ENCODE data around the gene CORO2B.
A peak's percentile ranks its signal among the peaks of the same experiment; 100 is the strongest.

CORO2B gene

GRCh38 chr15:68709876-68710275 is 131.1 kb downstream of the CORO2B start:
- DNase-seq: no peak

DNA sequence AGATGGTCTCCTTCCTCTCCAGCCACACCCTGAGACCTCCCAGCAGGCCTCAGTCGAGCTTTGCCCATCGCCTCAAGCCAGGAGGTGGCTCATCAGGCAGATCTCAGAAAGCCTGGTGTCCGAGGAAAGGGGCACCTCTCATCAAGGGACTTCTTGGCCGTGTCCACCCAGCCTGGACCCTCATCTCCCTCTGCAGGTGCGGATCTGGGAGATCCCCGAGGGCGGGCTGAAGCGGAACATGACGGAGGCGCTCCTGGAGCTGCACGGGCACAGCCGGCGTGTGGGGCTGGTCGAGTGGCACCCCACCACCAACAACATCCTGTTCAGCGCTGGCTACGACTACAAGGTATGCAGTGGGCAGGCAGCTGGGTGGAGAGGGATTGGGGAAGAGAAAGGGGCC is 131.7 kb downstream of the CORO2B start:
- no peak for DNase-seq

DNA sequence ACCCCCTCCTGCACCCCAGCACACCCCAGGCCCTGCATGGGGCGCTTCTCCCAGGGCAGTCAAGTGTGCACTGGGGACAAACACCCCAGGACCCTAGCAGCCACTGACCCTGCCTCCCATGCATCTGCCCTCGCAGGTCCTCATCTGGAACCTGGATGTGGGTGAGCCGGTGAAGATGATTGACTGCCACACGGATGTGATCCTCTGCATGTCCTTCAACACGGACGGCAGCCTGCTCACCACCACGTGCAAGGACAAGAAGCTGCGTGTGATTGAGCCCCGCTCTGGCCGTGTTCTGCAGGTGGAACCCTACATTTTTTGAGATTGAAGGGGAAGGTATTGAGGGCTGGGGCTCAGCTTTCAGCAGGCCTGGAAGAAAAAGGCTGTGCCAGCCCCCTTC is 132.6 kb downstream of the CORO2B start:
- DNase-seq: no peak

DNA sequence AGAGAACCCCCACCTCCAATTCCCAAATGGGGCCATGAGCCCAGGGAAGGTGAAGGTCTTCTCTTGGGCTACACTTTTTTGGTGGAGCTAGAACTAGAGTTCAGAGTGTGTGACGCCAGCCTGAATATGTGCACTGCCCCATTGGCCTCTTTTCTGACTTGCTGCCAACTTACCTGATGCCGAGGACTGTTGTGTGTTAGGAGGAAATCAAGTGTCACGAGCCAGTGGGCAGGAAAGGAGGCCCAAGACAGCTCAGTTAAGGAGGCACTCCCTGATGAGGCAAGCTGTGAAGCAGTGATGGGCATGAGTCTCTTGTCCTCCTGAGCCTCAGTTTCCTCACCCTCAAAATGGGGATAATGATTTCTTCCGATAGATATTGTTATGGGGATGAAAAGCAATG is 134.1 kb downstream of the CORO2B start:
- no peak for DNase-seq

- no peak for DNase-seq
Measured at GRCh38 chr15:68713874-68714273, 135.1 kb downstream of the CORO2B start.

DNA sequence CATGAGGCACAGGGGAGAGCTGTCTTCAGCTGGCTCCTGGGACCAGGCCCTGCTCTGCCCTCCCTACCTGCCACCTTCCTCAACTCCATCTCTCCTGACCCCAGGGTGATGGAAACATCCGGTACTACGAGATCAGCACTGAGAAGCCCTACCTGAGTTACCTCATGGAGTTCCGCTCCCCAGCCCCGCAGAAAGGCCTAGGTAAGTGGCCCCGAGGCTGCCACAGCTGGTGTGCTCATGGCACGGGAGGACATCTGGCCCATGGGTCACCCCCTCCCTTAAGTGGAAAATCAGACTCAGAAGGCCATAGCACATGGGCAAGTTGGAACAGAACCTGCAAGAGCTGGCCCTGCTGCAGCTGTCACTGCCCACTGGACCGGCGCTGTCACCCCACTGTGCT is 136.3 kb downstream of the CORO2B start:
- no peak for DNase-seq

DNA sequence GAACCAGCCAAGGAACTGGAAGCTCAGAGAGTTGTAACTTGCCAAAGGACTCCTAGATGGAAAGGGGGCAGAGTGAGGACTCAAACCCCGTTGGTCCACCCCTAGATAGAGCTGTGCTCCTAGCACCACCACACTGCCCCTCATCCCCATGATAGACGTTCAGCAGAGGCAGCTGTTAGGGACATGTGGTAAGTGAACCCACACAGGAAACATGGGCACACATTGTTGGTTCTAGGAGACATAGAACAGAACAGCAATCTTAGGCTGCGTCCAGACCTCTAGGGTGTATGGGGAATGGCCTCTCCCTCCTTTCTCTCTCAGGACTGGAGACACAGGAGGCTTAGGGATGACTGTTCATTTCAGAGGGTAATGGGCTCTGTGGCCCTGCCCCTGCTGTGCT is 139.2 kb downstream of the CORO2B start:
- DNase-seq: no peak

GRCh38 chr15:68718468-68718867 is 139.7 kb downstream of the CORO2B start:
- DNase-seq: no peak

GRCh38 chr15:68719051-68719450 is 140.3 kb downstream of the CORO2B start:
- no peak for DNase-seq

DNA sequence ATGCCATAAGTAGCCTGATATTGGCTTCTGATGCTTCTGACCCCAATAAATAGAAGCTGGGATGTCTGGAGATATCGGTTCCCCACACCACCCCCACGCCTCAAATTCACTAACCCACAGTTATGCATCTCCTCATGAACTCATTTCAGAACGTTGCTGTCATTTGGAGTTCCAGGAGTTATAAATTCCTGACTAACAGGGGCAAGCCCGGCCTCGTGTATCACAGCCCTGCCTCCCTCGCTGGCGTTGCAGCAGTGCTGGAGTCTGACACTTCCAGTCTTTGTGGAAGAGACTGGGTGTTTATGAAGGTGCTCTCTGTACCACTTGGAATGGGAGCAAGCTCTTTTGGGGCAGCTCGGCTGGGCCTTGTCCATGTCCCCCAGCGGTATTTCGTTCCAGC is 140.9 kb downstream of the CORO2B start:
- DNase-seq: no peak

- no peak for DNase-seq
Measured at GRCh38 chr15:68721886-68722285, 143.1 kb downstream of the CORO2B start.

- DNase-seq: no peak
Measured at GRCh38 chr15:68725736-68726135, 146.9 kb downstream of the CORO2B start.

DNA sequence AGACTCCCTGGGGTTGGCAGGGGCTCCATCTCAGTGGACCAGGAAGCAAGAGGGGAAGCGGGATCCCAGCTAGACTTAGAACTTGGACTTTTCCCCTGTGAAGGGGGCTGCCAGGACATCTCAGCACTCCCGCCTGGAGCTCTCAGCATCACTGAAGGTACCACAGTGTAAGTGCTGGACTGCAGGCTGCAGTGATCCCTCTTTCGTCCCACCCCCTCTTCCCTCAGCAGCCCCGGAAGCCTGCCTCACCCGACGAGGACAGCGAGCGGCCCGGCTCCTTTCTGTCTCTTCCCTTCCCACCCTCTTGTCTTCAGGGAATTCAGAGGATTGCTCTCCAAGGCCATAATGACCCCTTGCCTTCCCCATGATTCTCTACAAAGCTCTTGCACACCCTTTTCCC is 147.5 kb downstream of the CORO2B start:
- DNase-seq: no peak

DNA sequence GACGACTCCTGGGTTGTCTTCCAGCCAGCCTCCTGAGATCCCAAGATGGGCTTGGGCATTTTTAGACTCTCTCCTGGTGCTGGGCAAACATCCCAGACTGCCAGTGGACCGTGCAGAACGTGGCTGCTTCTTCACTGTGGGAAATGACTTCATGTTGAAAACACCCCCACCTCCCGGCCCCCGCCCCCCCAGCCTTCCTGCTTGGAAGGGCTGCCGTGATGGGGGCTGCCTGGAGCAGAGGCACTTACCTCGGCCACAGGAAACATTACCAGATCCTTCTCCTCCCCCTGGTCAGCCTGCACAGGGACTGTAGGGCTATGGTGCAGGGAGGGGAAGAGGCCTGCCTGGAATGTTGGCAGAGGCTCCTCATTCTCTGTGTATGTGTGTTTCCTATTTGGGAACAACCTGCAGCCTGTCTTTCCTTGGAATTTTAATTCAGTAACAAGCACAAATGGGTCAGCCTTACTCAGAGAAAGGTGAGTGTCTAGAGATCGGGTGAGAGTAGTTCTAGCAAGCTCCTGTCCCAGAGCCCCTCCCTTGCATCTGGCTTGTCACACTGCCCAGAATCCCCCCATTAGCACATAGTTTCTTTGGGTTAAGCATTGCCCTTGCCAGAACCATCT is 151.1 kb downstream of the CORO2B start:
- no peak for DNase-seq

DNA sequence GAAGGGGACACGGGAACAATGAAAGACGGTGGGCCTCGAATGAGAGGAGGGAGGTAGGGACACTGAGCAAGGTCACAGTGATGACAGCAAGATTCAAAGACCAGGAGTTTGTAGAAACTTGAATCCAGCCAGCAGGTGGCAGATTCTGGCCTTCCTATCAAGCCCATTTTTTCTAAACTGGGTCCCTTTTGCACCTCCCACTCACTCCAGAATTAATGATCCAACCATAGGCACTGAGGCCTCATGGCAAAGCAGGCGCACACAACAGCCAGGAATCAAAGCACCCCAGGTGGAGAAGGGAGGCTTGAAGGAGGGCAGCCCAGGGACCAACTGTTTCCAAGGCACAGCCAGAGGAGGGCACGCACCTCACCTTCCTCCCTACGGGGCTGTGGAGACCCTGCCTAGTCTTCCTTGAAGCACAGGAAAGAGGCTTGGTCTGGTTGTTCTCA is 151.7 kb downstream of the CORO2B start:
- DNase-seq: peak; percentile 7

DNA sequence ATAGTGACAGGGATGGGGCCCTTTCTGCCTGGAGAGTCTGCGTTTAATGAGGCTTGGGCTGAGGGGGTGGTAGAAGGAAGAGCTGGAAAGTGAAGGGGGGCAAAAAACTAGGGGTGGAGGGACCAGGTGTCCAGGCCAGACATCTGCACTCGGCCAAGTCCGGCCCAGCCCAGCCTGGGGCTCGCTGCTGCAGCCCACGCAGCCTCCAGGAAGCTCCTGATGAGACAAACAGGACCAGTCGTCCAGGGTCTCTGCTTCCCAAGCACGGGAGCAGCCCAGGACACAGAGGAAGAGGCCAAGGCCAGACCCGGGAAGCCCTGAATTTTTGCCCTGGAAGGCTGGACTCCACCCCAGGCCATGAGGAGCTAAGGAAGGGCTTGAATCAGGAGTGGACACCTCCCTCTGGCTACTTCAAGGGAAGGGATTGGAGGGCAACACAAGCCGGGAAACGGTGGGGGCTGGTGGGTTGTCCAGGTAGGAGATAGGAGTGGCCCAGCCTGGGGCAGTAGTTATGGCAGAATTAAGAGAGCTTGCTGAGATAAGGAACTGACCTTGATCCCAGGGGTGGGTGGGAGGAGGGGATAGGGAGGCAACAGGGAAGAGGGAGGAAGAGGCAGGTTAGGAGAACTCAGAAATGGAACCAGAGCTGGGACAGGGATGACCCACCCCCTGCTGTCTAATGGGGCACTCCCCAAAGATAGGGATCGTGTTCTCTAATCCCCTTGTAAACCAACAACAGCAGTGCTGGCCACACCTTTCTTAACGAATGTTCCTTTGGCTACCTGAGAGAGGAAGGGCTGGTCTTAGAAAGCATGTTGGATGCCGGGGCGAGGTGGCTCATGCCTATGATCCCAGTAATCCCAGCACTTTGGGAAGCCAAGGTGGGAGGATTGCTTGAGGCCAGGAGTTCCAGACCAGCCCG is 152.4 kb downstream of the CORO2B start:
- no peak for DNase-seq

DNA sequence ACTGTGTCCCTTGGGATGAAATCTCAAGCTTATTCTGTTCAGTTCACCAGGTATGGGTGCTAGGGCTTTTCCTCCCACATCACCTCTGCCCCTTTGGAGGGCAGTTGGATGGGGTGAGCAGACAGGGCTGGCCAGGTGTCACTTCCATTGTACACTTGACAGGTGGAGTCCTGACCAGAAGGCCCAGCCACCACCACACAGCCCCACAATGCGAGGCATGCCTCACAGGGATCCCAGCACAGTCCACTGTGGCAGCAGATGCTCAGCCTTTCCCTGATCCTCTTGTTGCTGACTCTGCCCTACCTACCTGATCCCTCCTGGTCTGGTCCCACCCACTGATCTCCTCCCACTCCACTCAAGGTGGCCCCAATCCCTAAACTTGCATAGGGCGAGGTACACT is 153.7 kb downstream of the CORO2B start:
- no peak for DNase-seq

- DNase-seq: no peak
Measured at GRCh38 chr15:68733666-68734065, 154.9 kb downstream of the CORO2B start.

DNA sequence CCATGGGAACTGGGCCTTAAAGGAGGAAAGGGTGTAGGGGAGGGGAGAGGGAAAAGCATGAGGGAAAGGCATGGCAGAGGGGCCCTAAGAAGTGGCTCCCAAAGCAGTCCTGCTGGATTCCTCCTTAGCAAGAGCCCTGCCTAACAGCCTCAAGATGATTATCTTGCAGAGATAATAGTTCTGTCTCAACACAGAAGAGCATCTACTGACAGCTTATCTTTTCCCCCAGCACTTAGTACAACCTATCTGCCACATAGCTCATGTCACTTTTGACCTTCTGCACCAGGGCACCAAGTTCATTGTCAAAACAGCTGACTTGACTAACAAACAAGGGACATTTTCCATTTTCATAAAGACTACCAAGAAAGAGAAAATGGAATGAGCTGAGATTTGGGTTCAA is 155.6 kb downstream of the CORO2B start:
- no peak for DNase-seq

GRCh38 chr15:68734881-68735280 is 156.1 kb downstream of the CORO2B start:
- no peak for DNase-seq

DNA sequence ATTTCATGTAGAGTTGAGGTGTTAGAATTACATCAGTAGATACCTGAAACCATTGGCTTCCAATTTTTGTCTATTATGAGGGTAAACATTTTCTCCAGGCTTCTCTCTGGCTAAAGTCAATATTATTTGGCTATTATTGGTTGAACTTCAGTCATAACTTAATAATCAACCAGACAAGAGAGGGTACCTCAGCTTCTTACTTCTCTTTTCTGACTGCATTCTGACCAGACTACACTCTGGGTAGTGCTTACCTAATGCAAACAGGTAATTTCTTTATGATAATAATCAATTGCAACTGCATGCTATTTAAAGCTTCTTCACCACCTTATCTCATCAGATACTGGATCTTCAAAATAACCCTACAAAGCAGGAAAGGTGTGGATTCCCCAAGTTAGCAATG is 156.8 kb downstream of the CORO2B start:
- no peak for DNase-seq

DNA sequence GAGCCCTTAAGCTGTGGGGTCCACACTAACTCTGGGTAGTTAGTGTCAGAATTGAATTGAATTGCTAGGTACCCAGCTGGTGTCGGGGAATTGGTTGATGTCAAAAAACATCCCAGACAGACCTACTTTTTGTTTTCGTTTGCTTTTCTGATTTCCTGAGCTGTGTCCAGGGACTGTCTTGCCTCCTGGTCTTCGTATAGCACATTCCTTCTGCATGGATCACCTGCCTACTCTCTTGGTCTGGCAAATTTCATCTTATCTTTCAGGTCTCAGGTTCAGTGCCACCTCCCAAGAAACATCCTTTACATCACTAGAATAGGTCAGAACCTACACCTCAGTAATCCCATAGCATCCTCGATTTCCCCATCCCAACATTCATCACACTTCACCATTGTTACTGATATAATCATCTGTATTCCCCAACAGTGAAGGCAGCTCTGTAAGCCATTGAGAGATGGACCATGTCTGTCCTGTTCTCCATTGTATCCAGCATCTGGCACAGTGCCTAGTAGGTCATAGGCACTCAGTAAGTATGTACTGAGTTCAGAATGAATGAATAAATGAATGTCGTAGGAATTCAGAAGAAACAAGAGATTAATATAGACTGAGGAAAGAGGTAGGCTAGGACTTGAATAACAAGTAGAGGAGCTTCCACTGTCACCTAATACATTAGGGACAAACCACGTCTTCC is 160.7 kb downstream of the CORO2B start:
- DNase-seq: no peak

GRCh38 chr15:68743256-68743655 is 164.5 kb downstream of the CORO2B start:
- no peak for DNase-seq

DNA sequence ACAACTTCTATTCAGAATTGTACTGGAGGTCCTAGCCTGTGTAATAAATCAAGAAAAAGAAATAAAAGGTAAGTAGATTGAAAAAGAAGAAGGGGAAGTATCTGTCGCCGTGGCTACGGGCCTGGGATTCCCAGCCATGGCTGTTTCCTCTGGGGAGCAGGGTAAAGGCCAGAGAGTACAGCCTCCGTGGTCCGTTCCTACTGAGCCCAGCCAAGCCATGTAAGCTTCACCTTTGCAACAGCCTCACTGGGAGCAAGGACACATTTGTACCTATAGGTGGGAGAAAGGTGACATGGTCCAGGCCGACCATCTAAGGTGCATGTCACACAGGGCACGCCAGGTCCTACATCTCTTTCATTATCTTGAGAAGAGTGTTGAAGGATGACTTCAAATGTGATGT is 170.6 kb downstream of the CORO2B start:
- DNase-seq: no peak

All from activated naive CD4-positive, alpha-beta T cell treated with Interleukin-2 at 50 U/mL for 16 hours (primary cell).